HG03432 (cell line): ENCODE results near the gene STAM.

ENCODE experiments used
- ATAC-seq: cut with Tn5 transposase; IDR thresholded peaks from one replicate; pipeline ENCODE4 v1.9.1; 2021; ENCODE audit warnings: mild to moderate bottlenecking, moderate library complexity; ENCODE audit not compliant: unreplicated experiment

The STAM gene

GRCh38 chr10:17673471-17674061 lies 29.6 kb downstream of the STAM start:
- no peak for ATAC-seq

- ATAC-seq: no peak
Measured at GRCh38 chr10:17674566-17674965, 30.6 kb downstream of the STAM start.

GRCh38 chr10:17675638-17676037 lies 31.7 kb downstream of the STAM start:
- ATAC-seq: no peak

GRCh38 chr10:17676919-17677318 lies 33.0 kb downstream of the STAM start:
- ATAC-seq: no peak

DNA sequence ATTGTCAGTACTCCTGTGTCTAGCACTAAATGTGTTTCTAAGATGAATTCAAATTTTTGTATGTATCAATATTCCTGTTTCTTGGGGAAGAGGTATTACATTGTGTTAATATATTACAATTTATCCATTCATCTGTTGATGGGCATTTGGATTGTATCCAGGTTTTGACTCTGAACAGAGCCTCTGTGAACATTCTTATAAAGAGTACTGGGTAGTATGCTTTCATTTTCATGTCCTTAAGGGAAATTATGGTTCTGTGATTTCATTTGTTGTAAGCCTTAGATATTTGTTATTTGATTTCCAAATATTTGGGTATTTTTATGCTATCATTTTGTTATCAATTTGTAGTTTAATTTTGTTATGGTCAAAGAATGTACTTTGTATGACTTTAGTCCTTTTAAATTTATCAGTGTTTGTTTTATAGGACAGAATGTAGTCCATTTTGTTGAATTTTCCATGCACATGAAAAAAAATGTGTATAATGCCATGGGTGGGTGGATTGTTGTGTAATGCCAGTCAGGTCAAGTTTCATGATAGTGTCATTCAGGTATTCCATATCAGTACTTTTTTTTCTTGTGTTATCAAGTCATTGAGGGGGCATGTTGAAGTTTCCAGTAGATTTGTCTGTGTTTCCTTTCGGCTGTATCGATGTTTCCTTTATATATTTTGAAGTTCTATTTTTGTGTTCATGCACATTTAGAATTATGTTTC lies 38.4 kb downstream of the STAM start:
- no peak for ATAC-seq

DNA sequence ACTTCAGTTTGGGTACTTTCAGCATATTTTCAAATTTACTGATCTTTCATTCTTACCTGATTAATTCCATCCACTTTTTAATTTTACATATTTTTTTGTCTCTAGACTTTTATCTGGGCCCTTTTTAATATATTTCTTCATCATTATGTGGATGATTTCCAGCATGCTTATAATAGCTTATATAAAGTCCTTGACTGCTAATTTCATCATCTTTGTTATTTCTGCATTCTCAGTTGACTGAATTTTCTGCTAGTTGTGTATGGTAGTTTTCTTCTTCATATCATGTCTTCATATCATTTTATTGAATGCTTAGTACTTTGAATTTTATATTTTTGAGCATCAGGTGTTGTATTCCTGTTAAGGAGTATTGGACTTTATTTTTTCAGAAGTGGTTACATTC lies 39.6 kb downstream of the STAM start:
- no peak for ATAC-seq

DNA sequence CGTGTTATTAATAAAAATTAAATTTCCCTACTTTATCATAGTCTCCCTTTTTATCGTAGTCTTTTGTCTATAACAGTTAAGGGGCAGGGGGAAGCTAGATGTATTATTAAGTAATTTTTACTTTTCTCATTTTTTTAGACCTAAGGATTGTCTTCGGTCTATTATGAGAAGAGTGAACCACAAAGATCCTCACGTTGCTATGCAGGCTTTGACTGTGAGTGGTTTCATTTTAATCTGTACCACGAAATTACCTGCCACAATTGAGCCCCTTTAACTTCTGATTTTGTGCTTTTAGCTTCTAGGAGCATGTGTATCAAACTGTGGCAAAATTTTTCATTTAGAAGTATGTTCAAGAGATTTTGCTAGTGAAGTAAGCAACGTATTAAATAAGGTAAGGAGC lies 40.6 kb downstream of the STAM start:
- peak; percentile 73 for ATAC-seq

- ATAC-seq: peak; percentile 82
Measured at GRCh38 chr10:17685233-17685840, 41.4 kb downstream of the STAM start.

DNA sequence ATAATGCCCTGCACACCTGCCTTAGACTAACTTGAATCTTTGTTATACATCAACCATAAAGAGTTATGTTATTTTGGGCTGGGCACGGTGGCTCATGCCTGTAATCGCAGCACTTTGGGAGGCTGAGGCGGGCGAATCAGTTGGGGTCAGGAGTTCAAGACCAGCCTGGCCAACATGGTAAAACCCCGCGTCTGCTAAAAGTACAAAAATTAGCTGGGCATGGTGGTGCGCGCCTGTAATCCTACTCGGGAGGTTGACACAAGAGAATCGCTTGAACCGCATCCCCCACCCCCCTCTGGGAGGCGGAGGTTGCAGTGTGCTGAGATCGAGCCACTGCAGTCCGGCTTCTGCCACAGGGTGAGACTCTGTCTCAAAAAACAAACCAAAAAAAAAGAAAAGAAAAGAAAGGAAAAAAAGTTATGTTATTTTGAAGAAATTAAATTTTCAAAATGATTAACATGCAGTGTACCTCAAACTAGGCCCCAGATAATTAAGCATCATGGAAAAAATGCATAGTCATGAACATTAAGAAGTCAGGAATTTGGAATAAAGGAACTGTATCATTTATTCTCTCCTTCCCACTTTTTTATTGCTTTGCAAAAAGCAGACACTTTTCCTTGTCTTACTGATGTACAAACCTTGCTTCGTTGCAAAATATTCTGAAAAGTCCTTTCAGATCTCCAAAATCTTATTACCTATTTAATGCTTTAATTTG lies 43.3 kb downstream of the STAM start:
- no peak for ATAC-seq

GRCh38 chr10:17689137-17689536 lies 45.2 kb downstream of the STAM start:
- ATAC-seq: no peak

DNA sequence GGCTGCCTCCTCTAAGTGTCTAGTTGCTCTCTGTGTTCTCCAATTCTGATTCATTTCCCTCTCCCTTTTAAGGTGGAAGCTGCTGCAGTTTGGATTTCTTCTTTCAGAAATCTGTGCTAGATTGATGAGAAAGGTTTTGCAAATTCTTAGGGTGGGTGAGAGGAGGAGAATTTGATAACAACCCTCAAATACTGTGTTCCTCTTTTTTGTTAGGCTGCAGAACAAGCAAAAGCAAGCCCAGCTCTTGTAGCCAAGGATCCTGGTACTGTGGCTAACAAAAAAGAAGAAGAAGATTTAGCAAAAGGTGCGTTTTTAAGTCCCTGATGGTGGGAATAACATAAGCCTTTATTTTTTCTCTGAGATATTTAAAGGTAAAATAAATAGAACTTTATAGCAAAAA lies 49.1 kb downstream of the STAM start:
- ATAC-seq: no peak

DNA sequence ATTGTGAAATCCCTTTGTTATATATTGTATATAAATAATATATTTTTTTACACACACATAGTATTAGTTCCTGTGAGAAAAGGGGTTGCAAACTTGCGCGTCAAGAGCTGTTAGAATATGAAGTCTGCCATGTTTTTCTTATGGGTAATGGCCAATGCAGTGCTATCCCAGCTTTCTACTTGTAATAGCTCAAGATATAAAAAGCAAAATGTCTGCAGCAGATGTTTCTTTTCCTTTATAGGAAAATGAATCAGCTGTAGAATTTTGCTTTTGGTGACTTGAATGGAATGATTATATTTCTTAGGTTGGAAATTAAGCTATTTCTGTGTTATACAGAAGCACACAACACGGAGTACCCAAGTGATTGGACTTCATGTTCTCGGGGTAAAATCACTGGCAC lies 54.7 kb downstream of the STAM start:
- ATAC-seq: no peak

DNA sequence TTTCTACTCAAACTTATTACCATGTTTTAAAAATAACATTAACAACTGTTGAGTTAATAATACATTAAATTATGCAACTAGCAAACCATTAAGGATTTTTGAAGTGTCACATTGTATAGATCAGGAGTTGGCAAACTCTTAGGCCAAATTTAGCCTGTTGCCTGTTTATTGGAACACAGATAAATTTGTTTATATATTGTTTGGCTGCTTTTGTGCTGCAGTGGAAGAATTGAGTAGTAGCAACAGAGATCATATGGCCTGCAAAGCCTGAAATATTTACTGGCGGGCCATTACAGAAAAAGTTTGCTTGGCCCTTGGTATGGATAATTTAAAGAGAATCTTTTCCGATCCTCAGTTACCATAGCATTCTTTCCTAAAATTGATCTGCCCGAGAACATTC lies 57.4 kb downstream of the STAM start:
- no peak for ATAC-seq

DNA sequence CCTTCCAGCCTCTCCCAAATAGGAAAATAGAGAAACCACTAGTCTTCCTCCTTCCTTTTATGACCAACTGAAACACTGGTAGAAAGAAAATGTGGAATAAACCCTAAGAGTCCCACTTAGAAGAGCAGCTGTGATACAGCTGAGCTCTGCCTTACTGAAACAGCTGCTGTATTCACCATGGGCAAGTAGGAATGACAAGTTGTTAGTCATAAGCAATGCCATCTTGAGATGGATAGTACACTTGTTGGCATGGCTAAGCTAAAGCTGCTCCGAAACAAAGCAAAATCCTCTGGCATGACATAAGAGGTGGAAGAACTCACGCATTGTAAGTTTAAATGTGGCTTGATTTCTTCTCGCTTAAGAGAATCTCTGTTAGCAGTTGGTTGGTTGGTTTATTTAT lies 59.8 kb downstream of the STAM start:
- no peak for ATAC-seq

GRCh38 chr10:17708821-17709220 lies 64.9 kb downstream of the STAM start:
- ATAC-seq: no peak

DNA sequence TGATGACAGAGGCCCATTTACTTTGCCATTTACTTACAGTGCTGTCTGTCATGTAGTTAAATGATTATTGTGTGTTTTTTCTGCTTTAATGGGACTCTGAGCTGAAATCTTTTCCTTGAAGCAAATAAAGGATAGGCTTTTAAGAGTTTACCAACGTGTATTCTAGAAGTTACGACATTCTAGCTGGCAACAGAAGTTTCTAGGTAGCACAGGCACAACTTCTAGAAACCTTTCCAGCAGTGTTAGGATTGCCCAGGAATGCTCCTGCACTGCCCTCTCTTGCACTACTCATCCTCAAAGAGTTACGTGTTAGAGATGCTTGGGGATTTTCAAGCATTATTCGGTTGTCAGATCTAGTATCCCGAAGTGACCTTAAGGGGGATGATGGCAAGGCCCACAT lies 65.5 kb downstream of the STAM start:
- no peak for ATAC-seq

- ATAC-seq: no peak
Measured at GRCh38 chr10:17710181-17710580, 66.2 kb downstream of the STAM start.

DNA sequence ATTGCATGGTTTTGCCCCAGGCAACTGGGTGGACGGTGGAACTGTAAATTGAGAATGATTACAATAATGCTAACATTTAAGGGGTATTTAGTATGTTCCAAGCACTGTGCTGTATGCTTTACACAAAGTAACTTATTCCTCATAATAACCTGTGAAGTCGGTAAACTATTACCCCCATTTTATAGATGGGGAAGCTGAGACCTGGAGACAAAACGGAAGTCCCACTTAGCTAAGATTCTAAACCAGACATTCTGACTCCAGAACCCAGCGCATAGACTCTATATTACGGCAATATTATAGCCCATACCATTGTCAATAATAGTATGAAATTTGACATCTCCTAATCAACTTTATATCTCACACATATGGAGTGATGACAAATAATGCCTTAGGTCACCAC lies 68.1 kb downstream of the STAM start:
- no peak for ATAC-seq

GRCh38 chr10:17712717-17713471 lies 68.9 kb downstream of the STAM start:
- ATAC-seq: no peak

DNA sequence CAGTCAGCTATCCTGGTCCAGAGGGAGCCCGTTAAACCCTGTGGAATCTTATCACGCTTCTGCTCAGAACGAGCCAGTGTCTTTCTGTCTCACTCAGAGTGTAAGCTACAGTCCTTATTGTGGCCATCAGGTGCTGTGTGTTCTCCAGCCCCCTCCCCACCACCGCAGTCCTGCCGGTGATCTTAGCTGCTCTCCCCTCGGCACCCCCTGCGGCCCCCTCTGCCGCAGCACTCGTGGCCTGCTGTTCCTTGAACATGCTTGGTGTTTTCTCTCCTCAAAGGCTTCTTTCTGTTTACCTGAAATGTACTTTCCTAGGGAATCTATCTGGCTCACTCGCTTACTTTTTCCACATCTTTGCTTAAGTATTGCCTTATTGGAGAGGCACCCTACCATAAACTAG lies 69.8 kb downstream of the STAM start:
- no peak for ATAC-seq

- no peak for ATAC-seq
Measured at GRCh38 chr10:17716161-17716560, 72.2 kb downstream of the STAM start.
